Activated naive CD8-positive, alpha-beta T cell (primary cell): Measurements from ENCODE around the gene AKAP6.
"Not testable (repeated sequence)": the region's sequence is repeated elsewhere in the genome, so short reads cannot be mapped to it uniquely, and the experiment has no call there.

Experiments used
- H3K27ac Mint-ChIP-seq: one replicate; pipeline ENCODE4 v1.8.0; 2021; ENCODE audit warnings: mixed read lengths
- H3K27me3 Mint-ChIP-seq: one replicate; pipeline ENCODE4 v1.8.0; 2021; ENCODE audit warnings: mixed read lengths
- H3K36me3 Mint-ChIP-seq: one replicate; pipeline ENCODE4 v1.8.0; 2021; ENCODE audit warnings: mixed read lengths
- H3K4me1 Mint-ChIP-seq: one replicate; pipeline ENCODE4 v1.8.0; 2021; ENCODE audit warnings: low read depth, mixed read lengths
- H3K4me3 Mint-ChIP-seq: one replicate; pipeline ENCODE4 v1.8.0; 2021; ENCODE audit warnings: mild to moderate bottlenecking, mixed read lengths
- H3K9me3 Mint-ChIP-seq: one replicate; pipeline ENCODE4 v1.8.0; 2021; ENCODE audit warnings: low read depth, mixed read lengths

AKAP6 gene

GRCh38 chr14:32449648-32450047 is 120.5 kb downstream of the AKAP6 start:
- Mint-ChIP-seq H3K4me1 (no peaks in the 10 kb centered on the region), H3K27me3 (no peaks in the 10 kb centered on the region), H3K36me3 (no peaks in the 10 kb centered on the region)

GRCh38 chr14:32450919-32451675 is 122.0 kb downstream of the AKAP6 start:
- H3K4me3 Mint-ChIP-seq: no peak overlapping the region
- H3K27ac Mint-ChIP-seq: no peak overlapping the region
- H3K27me3 Mint-ChIP-seq: no peaks in the 10 kb centered on the region
- no peaks in the 10 kb centered on the region for H3K4me1 Mint-ChIP-seq
- H3K9me3 Mint-ChIP-seq: no peaks in the 10 kb centered on the region
- H3K36me3 Mint-ChIP-seq: no peaks in the 10 kb centered on the region

More at GRCh38 chr14:32449648-32450047, 120.5 kb downstream of the AKAP6 start:
- Mint-ChIP-seq H3K27ac (no peak overlapping the region), H3K4me3 (no peak overlapping the region), H3K9me3 (no peaks in the 10 kb centered on the region)

- H3K4me3 Mint-ChIP-seq: no peak overlapping the region
- no peaks in the 10 kb centered on the region for H3K36me3 Mint-ChIP-seq
- H3K27me3 Mint-ChIP-seq: peaks cover 1% of the 10 kb centered on the region
- H3K4me1 Mint-ChIP-seq: no peaks in the 10 kb centered on the region
- H3K27ac Mint-ChIP-seq: no peak overlapping the region
- no peaks in the 10 kb centered on the region for H3K9me3 Mint-ChIP-seq
Observed at GRCh38 chr14:32453857-32454810, 125.0 kb downstream of the AKAP6 start.

- Mint-ChIP-seq H3K4me1 (no peaks in the 10 kb centered on the region), H3K27me3 (peaks cover 3% of the 10 kb centered on the region), H3K9me3 (peaks cover 9% of the 10 kb centered on the region), H3K27ac (no peak overlapping the region), H3K4me3 (no peak overlapping the region), H3K36me3 (peaks cover 2% of the 10 kb centered on the region)
Observed at GRCh38 chr14:32457213-32457920, 128.3 kb downstream of the AKAP6 start.

- H3K27ac Mint-ChIP-seq: no peak overlapping the region
- peaks cover 3% of the 10 kb centered on the region for H3K27me3 Mint-ChIP-seq
- no peaks in the 10 kb centered on the region for H3K4me1 Mint-ChIP-seq
- H3K4me3 Mint-ChIP-seq: no peak overlapping the region
- H3K36me3 Mint-ChIP-seq: peaks cover 2% of the 10 kb centered on the region
- peaks cover 15% of the 10 kb centered on the region for H3K9me3 Mint-ChIP-seq
Observed at GRCh38 chr14:32458720-32459119, 129.6 kb downstream of the AKAP6 start.

- Mint-ChIP-seq H3K27me3 (peaks cover 5% of the 10 kb centered on the region), H3K27ac (no peak overlapping the region), H3K9me3 (peaks cover 20% of the 10 kb centered on the region), H3K4me3 (no peak overlapping the region), H3K4me1 (no peaks in the 10 kb centered on the region), H3K36me3 (peaks cover 2% of the 10 kb centered on the region)
Observed at GRCh38 chr14:32460267-32460666, 131.2 kb downstream of the AKAP6 start.

GRCh38 chr14:32462553-32462952 is 133.5 kb downstream of the AKAP6 start:
- H3K27me3 Mint-ChIP-seq: not testable (repeated sequence)

GRCh38 chr14:32468955-32469354 is 139.9 kb downstream of the AKAP6 start:
- H3K27me3 Mint-ChIP-seq: no peaks in the 10 kb centered on the region
- no peaks in the 10 kb centered on the region for H3K36me3 Mint-ChIP-seq
- no peaks in the 10 kb centered on the region for H3K4me1 Mint-ChIP-seq
- H3K9me3 Mint-ChIP-seq: peaks cover 3% of the 10 kb centered on the region
- H3K4me3 Mint-ChIP-seq: no peak overlapping the region
- H3K27ac Mint-ChIP-seq: no peak overlapping the region

More at GRCh38 chr14:32462553-32462952, 133.5 kb downstream of the AKAP6 start:
- not testable (repeated sequence) for H3K4me1 Mint-ChIP-seq, H3K36me3 Mint-ChIP-seq, H3K4me3 Mint-ChIP-seq, H3K27ac Mint-ChIP-seq
- peaks cover 20% of the 10 kb centered on the region for H3K9me3 Mint-ChIP-seq

GRCh38 chr14:32469388-32470160 is 140.5 kb downstream of the AKAP6 start:
- H3K4me3 Mint-ChIP-seq: no peak overlapping the region
- no peak overlapping the region for H3K27ac Mint-ChIP-seq
- no peaks in the 10 kb centered on the region for H3K27me3 Mint-ChIP-seq

GRCh38 chr14:32470161-32470715 is 141.1 kb downstream of the AKAP6 start:
- Mint-ChIP-seq H3K9me3 (no peaks in the 10 kb centered on the region), H3K27me3 (no peaks in the 10 kb centered on the region), H3K4me1 (no peaks in the 10 kb centered on the region), H3K36me3 (peaks cover 1% of the 10 kb centered on the region), H3K27ac (no peak overlapping the region), H3K4me3 (no peak overlapping the region)

More at GRCh38 chr14:32469388-32470160, 140.5 kb downstream of the AKAP6 start:
- Mint-ChIP-seq H3K4me1 (no peaks in the 10 kb centered on the region), H3K36me3 (no peaks in the 10 kb centered on the region), H3K9me3 (peaks cover 3% of the 10 kb centered on the region)

GRCh38 chr14:32471181-32471580 is 142.1 kb downstream of the AKAP6 start:
- Mint-ChIP-seq H3K4me3 (no peak overlapping the region), H3K9me3 (no peaks in the 10 kb centered on the region), H3K4me1 (no peaks in the 10 kb centered on the region), H3K27ac (no peak overlapping the region), H3K36me3 (peaks cover 3% of the 10 kb centered on the region), H3K27me3 (no peaks in the 10 kb centered on the region)

GRCh38 chr14:32472076-32472475 is 143.0 kb downstream of the AKAP6 start:
- H3K4me1 Mint-ChIP-seq: no peaks in the 10 kb centered on the region
- H3K27me3 Mint-ChIP-seq: no peaks in the 10 kb centered on the region
- no peaks in the 10 kb centered on the region for H3K9me3 Mint-ChIP-seq
- peaks cover 3% of the 10 kb centered on the region for H3K36me3 Mint-ChIP-seq
- H3K27ac Mint-ChIP-seq: no peak overlapping the region
- H3K4me3 Mint-ChIP-seq: no peak overlapping the region

- no peaks in the 10 kb centered on the region for H3K9me3 Mint-ChIP-seq
- H3K27ac Mint-ChIP-seq: no peak overlapping the region
- no peaks in the 10 kb centered on the region for H3K27me3 Mint-ChIP-seq
- peaks cover 3% of the 10 kb centered on the region for H3K36me3 Mint-ChIP-seq
- H3K4me1 Mint-ChIP-seq: no peaks in the 10 kb centered on the region
- H3K4me3 Mint-ChIP-seq: no peak overlapping the region
Observed at GRCh38 chr14:32472512-32473463, 143.7 kb downstream of the AKAP6 start.
